ENCODE results near the gene XAGE1A.
"Not testable (repeated sequence)": the region's sequence is repeated elsewhere in the genome, so short reads cannot be mapped to it uniquely, and the experiment has no call there.

XAGE1A gene

DNA sequence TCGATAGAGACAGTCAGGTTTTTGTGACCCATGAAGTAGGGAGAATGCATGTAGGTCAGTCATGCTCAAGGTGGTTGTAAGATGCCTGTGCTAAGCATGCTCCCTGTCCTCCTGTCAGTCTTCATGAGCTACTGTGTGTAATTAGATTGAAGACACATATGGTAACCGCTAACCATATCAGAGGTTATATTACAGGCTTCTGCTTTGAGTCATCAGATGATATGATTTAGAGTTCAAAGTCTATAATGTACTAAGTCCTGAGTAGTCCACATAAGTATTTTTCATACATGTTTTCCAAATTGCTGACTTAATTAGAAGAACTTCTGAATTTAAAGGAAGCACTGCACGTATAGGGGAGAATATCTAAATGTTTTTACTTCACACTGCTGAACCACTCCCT lies 53.2 kb downstream of the XAGE1A start:
- H3K4me1 Mint-ChIP-seq (ENCODE audit: low read depth); H3K9me3 Mint-ChIP-seq; H3K4me3 Mint-ChIP-seq; H3K27ac Mint-ChIP-seq; intact Hi-C loops (cut with micrococcal nuclease); H3K36me3 Mint-ChIP-seq (ENCODE audit: low read depth); H3K27me3 Mint-ChIP-seq: not testable (repeated sequence)

All from dendritic cell treated with granulocyte-macrophage colony-stimulating factor and Interleukin-4, amounts not matched to agents 40 ng/mL and 50 ng/mL, for 4 days (primary cell).